GM11168 (cell line): ENCODE measurements around the gene DENND5B.
"Not testable (repeated sequence)": the region's sequence is repeated elsewhere in the genome, so short reads cannot be mapped to it uniquely, and the experiment has no call there.

ENCODE experiments used
- in situ Hi-C: fragments of 300-500 bp; cut with MboI; formaldehyde crosslinking; loops from one replicate; pipeline ENCODE4 v1.12.0; 2022; ENCODE audit warnings: low sequenced_read_pairs; ENCODE audit not compliant: unreplicated experiment

The DENND5B gene

DNA sequence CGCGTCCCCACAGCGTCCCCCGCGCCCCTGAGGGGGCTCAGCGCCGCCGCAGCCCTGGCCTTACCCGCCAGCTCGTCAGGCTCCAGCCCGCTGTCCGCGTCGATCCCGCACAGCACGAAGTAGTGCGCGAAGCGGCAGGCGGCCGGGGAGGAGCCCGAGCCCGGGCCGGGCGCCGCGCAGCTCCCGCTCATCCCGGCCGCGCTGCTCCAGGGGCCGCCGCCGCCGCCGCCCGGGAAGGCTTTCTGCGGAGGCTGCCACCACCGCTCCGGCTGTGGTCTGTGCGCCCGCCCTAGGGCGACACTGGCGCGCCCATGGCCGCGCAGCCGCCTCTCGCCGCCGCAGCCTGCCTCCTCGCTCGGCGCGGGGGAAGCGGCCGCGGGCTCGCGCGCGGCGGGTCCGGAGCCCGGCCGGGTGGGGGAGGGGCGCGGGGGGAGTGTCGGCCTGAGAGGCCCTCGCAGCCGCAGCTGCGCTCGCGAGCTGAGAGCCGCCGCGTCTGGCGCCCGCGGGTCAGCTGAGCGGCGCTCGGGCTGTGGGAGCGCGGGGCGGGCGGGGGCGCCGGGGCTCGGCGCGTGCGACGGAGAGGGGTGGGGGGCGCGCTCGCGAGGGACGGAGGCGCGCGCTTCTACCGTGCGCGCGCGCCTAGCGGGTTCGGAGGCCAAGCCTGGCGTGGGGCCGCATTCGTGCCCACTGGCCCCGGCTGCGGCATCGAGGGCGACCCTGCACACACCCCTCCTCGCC lies at the start of gene DENND5B:
TSS of gene DENND5B (minus strand) at position 495 of the 738 bp plus-strand sequence. CDS start at position 191, 304 bp downstream.
- in situ Hi-C loops: no loop called here

GRCh38 chr12:31634620-31635019 lies 43.7 kb upstream of the DENND5B start:
- in situ Hi-C loops: loop anchor here (5.0 kb wide), 1 partner anchor 232 kb away; no protein-coding TSS in a partner anchor

GRCh38 chr12:31633464-31633863 lies 42.5 kb upstream of the DENND5B start:
- in situ Hi-C loops: no loop called here

- in situ Hi-C loops: no loop called here
These were observed 40.9 kb upstream of the DENND5B start for GRCh38 chr12:31631809-31632208.

GRCh38 chr12:31631023-31631724 lies 40.2 kb upstream of the DENND5B start:
- in situ Hi-C loops: no loop called here

DNA sequence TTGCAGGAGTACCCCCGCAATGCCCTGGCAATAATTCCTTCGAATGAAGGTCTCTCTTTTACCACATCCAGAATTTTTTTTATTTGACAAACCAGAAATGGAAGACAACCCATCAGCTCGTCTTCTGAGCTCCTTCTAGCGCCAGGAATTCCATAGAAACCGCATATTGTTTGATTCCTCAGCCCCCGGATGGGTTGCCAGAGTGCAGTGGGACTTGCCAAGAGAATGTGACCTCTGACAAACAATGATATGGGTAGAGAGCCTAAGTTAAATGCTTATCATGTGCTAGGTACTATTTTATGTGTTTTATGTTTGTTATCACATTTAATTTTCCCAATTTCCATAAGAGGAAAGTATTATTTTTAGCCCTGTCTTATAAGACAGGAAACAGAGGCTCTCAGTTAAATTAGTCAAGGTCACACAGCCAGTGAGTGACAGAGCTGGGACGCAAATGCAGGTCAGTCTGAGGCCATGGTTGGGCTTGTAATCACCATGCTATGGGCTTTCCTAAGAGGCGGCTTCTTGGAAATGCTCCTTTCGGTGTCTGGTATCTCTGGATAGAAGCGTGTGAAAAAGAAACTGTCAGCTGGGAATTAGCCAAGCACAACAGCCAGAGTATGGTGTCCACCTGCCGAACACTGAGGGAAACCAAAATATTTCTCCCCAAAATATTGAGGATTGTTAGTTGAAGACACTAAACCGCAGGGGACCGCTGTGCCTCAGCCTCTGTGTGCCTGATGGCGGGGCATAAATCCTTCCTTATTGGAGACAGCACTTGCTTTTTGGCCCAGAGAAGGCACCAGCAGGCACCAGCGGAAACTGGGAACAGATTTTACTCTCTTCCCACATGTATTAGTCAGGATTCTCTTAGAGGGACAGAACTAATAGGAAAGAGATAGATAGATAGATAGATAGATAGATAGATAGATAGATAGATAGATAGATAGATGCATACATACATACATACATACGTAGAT lies 39.1 kb upstream of the DENND5B start:
- in situ Hi-C loops: no loop called here

DNA sequence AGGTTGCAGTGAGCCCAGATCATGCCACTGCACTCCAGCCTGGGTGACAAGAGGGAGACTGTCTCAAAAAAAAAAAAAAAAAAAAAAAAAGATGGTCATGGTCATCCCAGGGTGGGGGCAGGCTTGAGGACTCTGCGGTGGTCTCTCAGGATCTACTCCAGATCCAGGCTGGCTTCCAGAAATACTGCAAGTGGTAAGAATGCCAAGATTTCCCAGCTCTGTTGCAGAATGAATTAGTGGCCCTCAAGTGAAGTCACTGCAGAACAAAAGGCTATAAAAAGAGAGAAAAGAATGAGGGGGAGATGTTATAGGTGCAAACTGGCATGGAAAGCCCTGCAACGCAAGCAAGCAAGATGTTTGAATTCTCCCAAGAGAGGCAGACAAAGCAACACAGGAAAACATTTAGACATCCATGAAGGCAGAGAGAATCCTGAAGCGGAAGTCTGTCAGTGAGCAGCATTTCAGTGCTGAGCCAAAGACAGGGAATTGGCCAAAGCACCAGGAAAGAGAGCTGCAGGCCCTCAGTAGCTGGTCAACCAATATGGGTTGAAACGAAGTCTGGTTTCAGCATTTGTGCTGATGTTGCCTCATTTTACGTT lies 36.6 kb upstream of the DENND5B start:
- in situ Hi-C loops: no loop called here

DNA sequence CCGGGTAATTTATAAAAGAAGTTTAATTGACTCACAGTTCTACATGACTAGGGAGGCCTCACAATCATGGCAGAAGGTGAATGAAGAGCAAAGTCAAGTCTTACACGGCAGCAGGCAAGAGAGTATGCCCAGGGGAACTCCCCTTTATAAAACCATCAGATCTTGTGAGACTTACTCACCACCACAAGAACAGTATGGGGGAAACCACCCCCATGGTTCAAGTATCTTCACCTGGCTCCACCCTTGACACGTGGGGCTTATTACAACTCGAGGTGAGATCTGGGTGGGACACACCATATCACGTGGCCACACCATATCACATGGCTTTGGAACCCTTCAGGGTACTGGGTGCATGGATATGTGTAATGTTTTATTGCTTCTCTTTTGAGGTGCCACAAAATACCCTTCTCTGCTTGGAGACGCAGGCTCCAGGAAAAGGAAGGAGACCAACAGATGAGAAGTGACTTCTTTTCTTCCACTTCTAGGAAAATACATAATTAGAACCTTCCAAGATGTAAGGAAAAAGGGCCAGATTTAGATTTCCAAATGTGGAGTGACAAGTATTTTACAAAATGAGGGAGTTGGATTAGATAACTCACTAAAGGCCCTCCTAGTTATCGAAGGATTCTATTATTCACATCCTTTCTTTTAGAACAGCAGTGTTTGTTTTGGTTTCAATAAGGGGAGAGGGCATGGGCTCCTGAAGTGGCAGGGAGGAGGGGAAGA lies 35.5 kb upstream of the DENND5B start:
- in situ Hi-C loops: no loop called here

GRCh38 chr12:31622038-31622437 lies 31.1 kb upstream of the DENND5B start:
- in situ Hi-C loops: no loop called here

GRCh38 chr12:31620311-31620710 lies 29.4 kb upstream of the DENND5B start:
- in situ Hi-C loops: no loop called here

- in situ Hi-C loops: no loop called here
These were observed 27.5 kb upstream of the DENND5B start for GRCh38 chr12:31618228-31619025.

DNA sequence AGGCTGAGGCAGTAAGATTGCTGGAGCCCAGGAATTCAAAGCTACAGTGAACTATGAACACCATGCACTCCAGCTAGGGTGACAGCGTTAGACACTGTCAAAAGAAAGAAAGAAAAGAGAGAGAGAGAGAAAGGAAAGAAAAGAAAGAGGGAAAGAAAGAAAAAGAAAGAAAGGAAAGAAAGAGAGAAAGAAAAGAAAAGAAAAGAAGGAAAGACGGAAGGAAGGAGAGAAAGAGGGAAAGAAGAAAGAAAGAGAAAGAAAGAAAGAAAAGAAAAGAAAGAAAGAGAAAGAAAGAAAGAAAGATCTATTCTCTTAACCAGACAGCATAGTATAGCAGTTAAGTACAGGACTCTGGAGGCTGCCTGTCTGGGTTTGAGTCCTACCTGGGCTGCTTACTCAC lies 21.9 kb upstream of the DENND5B start:
- in situ Hi-C loops: no loop called here

DNA sequence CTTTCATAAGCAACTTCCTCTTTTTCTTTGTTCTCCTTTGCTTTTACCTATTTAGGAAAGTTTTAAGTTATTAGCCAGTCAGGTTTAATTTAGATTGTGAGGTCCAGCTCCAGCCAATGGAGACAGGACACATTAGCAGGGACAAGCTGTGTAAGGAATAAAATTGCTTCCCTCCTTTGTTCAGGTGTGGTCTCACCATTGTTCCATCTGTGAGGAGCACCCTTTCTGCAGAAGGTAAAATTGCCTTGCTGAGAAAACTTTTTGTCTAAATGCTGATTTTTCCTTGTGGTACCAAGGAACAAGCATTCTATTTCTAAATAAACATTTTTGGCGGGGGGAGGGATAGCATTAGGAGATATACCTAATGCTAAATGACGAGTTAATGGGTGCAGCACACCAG lies 17.4 kb upstream of the DENND5B start:
- in situ Hi-C loops: not testable (repeated sequence)

DNA sequence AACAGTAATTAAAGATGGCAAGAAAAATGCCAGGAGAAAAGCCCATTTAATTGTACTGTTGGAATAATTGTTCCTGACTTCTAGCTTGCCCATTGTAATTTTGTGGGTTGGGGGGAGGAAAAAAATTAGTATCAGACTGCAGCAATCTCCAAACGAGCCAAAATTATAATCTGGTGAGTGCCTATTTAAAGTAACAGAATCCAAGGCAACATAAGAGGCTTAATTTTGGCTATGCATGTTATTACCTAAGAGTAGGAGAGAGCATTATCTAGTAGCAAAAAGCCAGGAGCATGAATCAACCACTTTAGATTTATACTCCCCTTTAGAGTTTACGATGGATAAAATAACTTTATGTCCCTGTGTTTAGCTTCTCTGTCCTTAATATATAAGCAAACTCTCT lies 14.6 kb upstream of the DENND5B start:
- in situ Hi-C loops: no loop called here

GRCh38 chr12:31603546-31604009 lies 12.6 kb upstream of the DENND5B start:
- in situ Hi-C loops: no loop called here

GRCh38 chr12:31600750-31601149 lies 9.8 kb upstream of the DENND5B start:
- in situ Hi-C loops: no loop called here

- in situ Hi-C loops: no loop called here
These were observed 9.3 kb upstream of the DENND5B start for GRCh38 chr12:31600252-31600651.

- in situ Hi-C loops: no loop called here
These were observed 8.1 kb upstream of the DENND5B start for GRCh38 chr12:31599053-31599452.

DNA sequence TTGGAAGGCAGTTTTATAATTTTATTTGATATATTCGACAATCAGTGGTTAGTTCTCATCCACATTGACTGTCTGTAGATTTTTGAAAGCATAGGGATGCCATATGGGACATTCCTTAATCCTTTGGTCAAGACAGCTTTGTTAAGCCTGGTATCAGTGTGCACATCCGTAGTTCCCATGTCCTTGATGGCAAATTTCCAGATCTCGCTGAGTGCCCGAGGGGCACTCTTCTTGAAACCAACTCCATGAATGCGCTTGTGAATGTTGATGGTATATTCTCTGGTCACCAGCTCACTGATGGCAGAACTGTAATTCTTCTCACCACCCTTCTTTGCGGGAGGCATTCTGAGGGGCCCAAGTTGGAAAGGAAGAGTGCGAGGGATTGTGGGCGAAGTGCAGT lies 6.1 kb upstream of the DENND5B start:
- in situ Hi-C loops: no loop called here
